Endothelial cell of umbilical vein (primary cell): ENCODE measurements around the gene RIMS3. TPM values are rescaled to one million over a fixed set of nuclear protein-coding genes. Genes with fewer than 3 reads are reported as not detected.

ENCODE experiments used
- BruUV-seq: library from RNA; stranded (reverse); fragments of 400-500 nt; replicated peaks from 2 replicates; lab custom pipeline; 2021; lab: Mats Ljungman, UMichigan
- CTCF ChIA-PET: fragments of 300-600, 350-600 bp; sonication (Branson Sonifier 250); formaldehyde crosslinking; loops from one replicate; lab custom pipeline; 2021; ENCODE audit warnings: antibody characterized with exemption, inconsistent platforms; lab: Charles Lee
- POLR2A ChIA-PET: fragments of 300-600, 350-600 bp; sonication (Branson Sonifier 250); formaldehyde crosslinking; loops from one replicate; lab custom pipeline; 2021; ENCODE audit warnings: antibody characterized with exemption, inconsistent platforms; lab: Charles Lee
- DNase-seq: peaks from one replicate; pipeline ENCODE4 v3.0.0-alpha.2; 2011; ENCODE audit warnings: low read depth, low spot score
- FAIRE-seq: peaks from 2 replicates; lab custom pipeline; 2011; peaks lifted over from hg19 to GRCh38; lab: Jason Lieb, UNC
- H2AFZ ChIP-seq: 2 replicates; pipeline ENCODE4 v1.6.0; 2012; ENCODE audit warnings: low read depth, low read length, control low read depth, inconsistent platforms
- H3K27ac ChIP-seq: 2 replicates; pipeline ENCODE4 v1.5.1; 2011; ENCODE audit warnings: low read depth, mild to moderate bottlenecking, control low read depth, low read length, moderate library complexity; ENCODE audit not compliant: insufficient read depth
- H3K27me3 ChIP-seq, 2 experiments: 2 replicates each; pipeline versions ENCODE4 v1.6.0 to v1.6.1; 2011; ENCODE audit warnings: low read length in 2 of 2, mixed read lengths in 1 of 2; ENCODE audit not compliant: control insufficient read depth in 2 of 2, insufficient read depth in 2 of 2
- H3K36me3 ChIP-seq, 2 experiments: 2 replicates in 1 of 2; 3 replicates in 1 of 2; pipeline ENCODE4 v1.5.1; 2011; ENCODE audit warnings: low read length in 2 of 2, mild to moderate bottlenecking in 1 of 2, moderate library complexity in 1 of 2; ENCODE audit not compliant: control insufficient read depth in 2 of 2, insufficient read depth in 2 of 2; ENCODE audit errors: extremely low read depth in 1 of 2
- H3K4me1 ChIP-seq: 3 replicates; pipeline ENCODE4 v1.5.1; 2011; ENCODE audit warnings: mild to moderate bottlenecking, low read length; ENCODE audit not compliant: control insufficient read depth, insufficient read depth; ENCODE audit errors: extremely low read depth
- H3K4me2 ChIP-seq: 2 replicates; pipeline ENCODE4 v1.6.1; 2011; ENCODE audit warnings: low read length, control low read depth, mixed read lengths; ENCODE audit not compliant: insufficient read depth
- H3K4me3 ChIP-seq, 3 experiments: fragments of 200-600 bp in 1 of 3; sonication (generic), shearing (Covaris generic) in 1 of 3; replicated peaks in 1 of 3; 2 replicates each; pipeline ENCODE4 v1.5.1; 2011 to 2016; ENCODE audit warnings: control low read depth in 3 of 3, low read length in 3 of 3, mild to moderate bottlenecking in 2 of 3, inconsistent platforms in 1 of 3, low read depth in 1 of 3, moderate library complexity in 1 of 3; ENCODE audit not compliant: insufficient read depth in 1 of 3
- H3K79me2 ChIP-seq: 2 replicates; pipeline ENCODE4 v1.6.0; 2012; ENCODE audit warnings: low read length, inconsistent platforms; ENCODE audit not compliant: control insufficient read depth, insufficient read depth
- H3K9ac ChIP-seq: replicated peaks from 2 replicates; pipeline ENCODE3; 2011; ENCODE audit warnings: low read length, control low read depth; ENCODE audit not compliant: insufficient read depth; ENCODE audit errors: extremely low read depth
- H3K9me1 ChIP-seq: replicated peaks from 3 replicates; pipeline ENCODE4 v1.6.0; 2011; ENCODE audit warnings: mild to moderate bottlenecking, low read length; ENCODE audit not compliant: control insufficient read depth, insufficient read depth; ENCODE audit errors: extremely low read depth
- H3K9me3 ChIP-seq: replicated peaks from 2 replicates; pipeline ENCODE4 v1.5.1; 2012; ENCODE audit warnings: low read length, inconsistent platforms; ENCODE audit not compliant: control insufficient read depth, insufficient read depth
- H4K20me1 ChIP-seq: replicated peaks from 2 replicates; pipeline ENCODE3; 2011; ENCODE audit warnings: mild to moderate bottlenecking, low read length; ENCODE audit not compliant: control insufficient read depth, insufficient read depth; ENCODE audit errors: extremely low read depth
- GATA2 ChIP-seq: IDR thresholded peaks from 2 replicates; pipeline ENCODE4 v1.7.0; 2011; ENCODE audit warnings: low read depth, mild to moderate bottlenecking, moderate library complexity, mixed read lengths, low read length; ENCODE audit not compliant: insufficient read length, insufficient read depth
- JUN ChIP-seq: IDR thresholded peaks from 2 replicates; pipeline ENCODE4 v1.6.1; 2011; ENCODE audit warnings: borderline replicate concordance, low read depth; ENCODE audit not compliant: insufficient read length, insufficient read depth
- POLR2A ChIP-seq: IDR thresholded peaks from 2 replicates; pipeline ENCODE4 v1.6.1; 2012; ENCODE audit warnings: low read depth, mild to moderate bottlenecking, control low read depth, low read length
- POLR2AphosphoS5 ChIP-seq: IDR thresholded peaks from 2 replicates; pipeline ENCODE4 v1.6.1; 2012; ENCODE audit warnings: low read depth, mild to moderate bottlenecking, control low read depth, low read length, moderate library complexity; ENCODE audit not compliant: insufficient read depth
- dilution Hi-C: fragments of 300-500 bp; cut with MboI; formaldehyde crosslinking; loops from one replicate; pipeline ENCODE4 v1.15.0; 2019; ENCODE audit warnings: low sequenced_read_pairs; ENCODE audit not compliant: extremely low pct_ligation_motif_present
- intact Hi-C: fragments of 100-400 bp; cut with micrococcal nuclease; formaldehyde crosslinking; loops from one replicate; pipeline ENCODE4 v1.10.0; 2022
- polyA plus RNA-seq, 4 experiments: library from polyadenylated mRNA; depleted of rRNA in 3 of 4; stranded (reverse) in 3 of 4; unstranded in 1 of 4; fragments of >200 nt; gene quantifications; 2 replicates each; pipeline versions ENCODE4 v1.2.1 to v1.2.3, GENCODE V29; 2011 to 2012; ENCODE audit warnings: missing spikeins in 1 of 4
- total RNA-seq: library from RNA; stranded (reverse); gene quantifications from 2 replicates; pipeline ENCODE4 v1.2.3, GENCODE V29; 2021
- TF ChIP-seq, protein P1 (sequence below), 2 donors: IDR thresholded peaks; 1 replicate in 1 of 2; 2 replicates in 1 of 2; pipeline ENCODE4 v1.5.1; 2011; ENCODE audit warnings: low read length in 2 of 2, mild to moderate bottlenecking in 2 of 2, moderate library complexity in 2 of 2, control low read depth in 1 of 2, inconsistent platforms in 1 of 2, low read depth in 1 of 2; ENCODE audit not compliant: insufficient read depth in 1 of 2; ENCODE audit errors: extremely low read depth in 1 of 2
- TF ChIP-seq, protein P2 (sequence below): IDR thresholded peaks from 2 replicates; pipeline ENCODE4 v1.6.1; 2011; ENCODE audit not compliant: insufficient read depth, insufficient read length

Gene RIMS3
- total and polyA plus RNA-seq, 2 donors (not counting 3 experiments of a cell fraction or from before 2014, with no cell fraction given) = 0.14 to 0.15 TPM

DNA sequence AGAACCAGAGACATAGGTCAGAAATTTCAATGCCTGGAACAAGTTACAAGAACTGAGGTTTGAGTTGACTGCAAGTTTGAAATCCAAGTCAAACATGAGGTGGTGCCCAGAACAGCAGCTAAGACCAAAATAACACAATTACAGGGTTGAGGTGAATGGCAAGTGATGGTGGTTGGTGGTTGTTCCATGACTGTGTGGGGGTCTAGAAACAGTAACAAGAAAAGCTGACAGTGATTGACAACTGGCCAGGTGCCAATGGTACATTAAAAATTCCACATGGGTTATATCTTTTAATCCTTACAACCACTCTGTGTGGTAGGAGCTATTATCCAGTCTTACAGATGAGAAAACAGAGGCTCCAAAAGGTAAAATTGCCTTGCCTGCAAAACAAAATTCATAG lies 32.0 kb downstream of the RIMS3 start:
- intact Hi-C loops = no loop called here
- Histone ChIP-seq H3K27ac (no peak overlapping the region), H3K4me3 (no peak overlapping the region), H3K4me1 (no peaks in the 10 kb centered on the region), H3K27me3 (peaks cover 0 to 2% of the 10 kb centered on the region in 2 experiments), H3K9ac (no peak overlapping the region), H3K36me3 (no peaks in the 10 kb centered on the region), H3K79me2 (no peaks in the 10 kb centered on the region), H3K4me2 (no peak overlapping the region), H2AFZ (no peak overlapping the region), H3K9me3 (no peaks in the 10 kb centered on the region), H4K20me1 (no peaks in the 10 kb centered on the region), H3K9me1 (no peaks in the 10 kb centered on the region)
- TF ChIP-seq POLR2AphosphoS5 (no peak), JUN (no peak), GATA2 (no peak), POLR2A (no peak)
- TF ChIP-seq, protein P1, sequence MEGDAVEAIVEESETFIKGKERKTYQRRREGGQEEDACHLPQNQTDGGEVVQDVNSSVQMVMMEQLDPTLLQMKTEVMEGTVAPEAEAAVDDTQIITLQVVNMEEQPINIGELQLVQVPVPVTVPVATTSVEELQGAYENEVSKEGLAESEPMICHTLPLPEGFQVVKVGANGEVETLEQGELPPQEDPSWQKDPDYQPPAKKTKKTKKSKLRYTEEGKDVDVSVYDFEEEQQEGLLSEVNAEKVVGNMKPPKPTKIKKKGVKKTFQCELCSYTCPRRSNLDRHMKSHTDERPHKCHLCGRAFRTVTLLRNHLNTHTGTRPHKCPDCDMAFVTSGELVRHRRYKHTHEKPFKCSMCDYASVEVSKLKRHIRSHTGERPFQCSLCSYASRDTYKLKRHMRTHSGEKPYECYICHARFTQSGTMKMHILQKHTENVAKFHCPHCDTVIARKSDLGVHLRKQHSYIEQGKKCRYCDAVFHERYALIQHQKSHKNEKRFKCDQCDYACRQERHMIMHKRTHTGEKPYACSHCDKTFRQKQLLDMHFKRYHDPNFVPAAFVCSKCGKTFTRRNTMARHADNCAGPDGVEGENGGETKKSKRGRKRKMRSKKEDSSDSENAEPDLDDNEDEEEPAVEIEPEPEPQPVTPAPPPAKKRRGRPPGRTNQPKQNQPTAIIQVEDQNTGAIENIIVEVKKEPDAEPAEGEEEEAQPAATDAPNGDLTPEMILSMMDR (IDR thresholded peaks at IDR 0.05; ENCODE audit: extremely low read depth in 1 of 2, insufficient read depth in 1 of 2, low read depth in 1 of 2, low read length in 2 of 2) = no peak
- TF ChIP-seq, protein P2, sequence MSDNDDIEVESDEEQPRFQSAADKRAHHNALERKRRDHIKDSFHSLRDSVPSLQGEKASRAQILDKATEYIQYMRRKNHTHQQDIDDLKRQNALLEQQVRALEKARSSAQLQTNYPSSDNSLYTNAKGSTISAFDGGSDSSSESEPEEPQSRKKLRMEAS = no peak
- ChIA-PET CTCF (interaction anchor here (0.8 to 1.1 kb wide), 2 partner anchors 36 to 319 kb away, joined by 4 to 5 read pairs; no protein-coding TSS in a partner anchor), POLR2A (no interaction called here)
- no TSS peak for BruUV-seq
- no peak for DNase-seq
- dilution Hi-C loops = no loop called here
- FAIRE-seq = no peak
